Neuronal stem cell (in vitro differentiated cells): Measurements from ENCODE around the gene ODAD3.

Source experiments
- DNase-seq: peaks from one replicate; pipeline ENCODE4 v3.0.0-alpha.2; 2013; ENCODE audit warnings: low spot score
- H2AFZ ChIP-seq: one replicate; pipeline ENCODE4 v1.6.1; 2013; ENCODE audit warnings: mild to moderate bottlenecking, low read length, inconsistent platforms
- H2AK5ac ChIP-seq: 2 replicates; pipeline ENCODE4 v1.6.1; 2013; ENCODE audit warnings: low read depth, mild to moderate bottlenecking, inconsistent platforms, low read length, moderate library complexity, mixed read lengths
- H2BK120ac ChIP-seq: 2 replicates; pipeline ENCODE4 v1.6.1; 2013; ENCODE audit warnings: low read depth, mild to moderate bottlenecking, inconsistent platforms, low read length, moderate library complexity, mixed read lengths
- H2BK12ac ChIP-seq: one replicate; pipeline ENCODE4 v1.6.1; 2013; ENCODE audit warnings: low read length, inconsistent platforms
- H2BK15ac ChIP-seq: 2 replicates; pipeline ENCODE4 v1.6.1; 2013; ENCODE audit warnings: mild to moderate bottlenecking, low read length, inconsistent platforms, mixed read lengths
- H2BK5ac ChIP-seq: one replicate; pipeline ENCODE4 v1.6.1; 2013; ENCODE audit warnings: inconsistent platforms, mild to moderate bottlenecking, low read length, moderate library complexity
- H3K14ac ChIP-seq: one replicate; pipeline ENCODE4 v1.6.1; 2013; ENCODE audit warnings: low read length, inconsistent platforms
- H3K18ac ChIP-seq: 2 replicates; pipeline ENCODE4 v1.6.1; 2013; ENCODE audit warnings: low read length, inconsistent platforms
- H3K23ac ChIP-seq: 2 replicates; pipeline ENCODE4 v1.6.1; 2013; ENCODE audit warnings: low read depth, mild to moderate bottlenecking, mixed read lengths, low read length, inconsistent platforms; ENCODE audit not compliant: poor library complexity
- H3K27ac ChIP-seq: replicated peaks from 3 replicates; pipeline ENCODE4 v1.5.1; 2013; ENCODE audit warnings: low read length, inconsistent platforms
- H3K27me3 ChIP-seq, 3 experiments: 2 replicates each; pipeline ENCODE4 v1.6.1; 2013; ENCODE audit warnings: low read length in 3 of 3, mild to moderate bottlenecking in 2 of 3, inconsistent platforms in 1 of 3, low read depth in 1 of 3, mixed read lengths in 1 of 3, moderate library complexity in 1 of 3; ENCODE audit not compliant: control insufficient read depth in 3 of 3, insufficient read depth in 3 of 3
- H3K36me3 ChIP-seq, 2 donors: replicated peaks in 1 of 2; 2 replicates each; pipeline ENCODE4 v1.6.1; 2013; ENCODE audit warnings: low read length in 2 of 2; ENCODE audit not compliant: control insufficient read depth in 2 of 2, insufficient read depth in 2 of 2
- H3K4ac ChIP-seq: 2 replicates; pipeline ENCODE4 v1.6.1; 2013; ENCODE audit warnings: inconsistent platforms, mild to moderate bottlenecking, low read length, moderate library complexity
- H3K4me1 ChIP-seq, 2 donors: 1 replicate in 1 of 2; 2 replicates in 1 of 2; pipeline ENCODE4 v1.6.1; 2013; ENCODE audit warnings: low read length in 2 of 2, low read depth in 1 of 2; ENCODE audit not compliant: control insufficient read depth in 2 of 2, insufficient read depth in 1 of 2
- H3K4me2 ChIP-seq: one replicate; pipeline ENCODE4 v1.6.1; 2013; ENCODE audit warnings: mild to moderate bottlenecking, low read length, inconsistent platforms; ENCODE audit not compliant: insufficient read depth, poor library complexity, severe bottlenecking
- H3K4me3 ChIP-seq, 2 donors: 2 replicates each; pipeline ENCODE4 v1.5.1; 2013; ENCODE audit warnings: low read length in 2 of 2, mild to moderate bottlenecking in 2 of 2, inconsistent platforms in 1 of 2, moderate library complexity in 1 of 2
- H3K79me1 ChIP-seq: one replicate; pipeline ENCODE4 v1.6.1; 2013; ENCODE audit warnings: low read depth, mild to moderate bottlenecking, inconsistent platforms, low read length, moderate library complexity
- H3K9ac ChIP-seq: one replicate; pipeline ENCODE4 v1.6.1; 2013; ENCODE audit warnings: mild to moderate bottlenecking, low read depth, low read length, inconsistent platforms; ENCODE audit not compliant: poor library complexity
- H3K9me3 ChIP-seq, 2 donors: replicated peaks in 1 of 2; 2 replicates each; pipeline versions ENCODE3 to v1.6.1; 2013; ENCODE audit warnings: low read length in 2 of 2, mild to moderate bottlenecking in 2 of 2, inconsistent platforms in 1 of 2, low read depth in 1 of 2, mixed read lengths in 1 of 2, moderate library complexity in 1 of 2; ENCODE audit not compliant: control insufficient read depth in 2 of 2, insufficient read depth in 1 of 2
- H4K8ac ChIP-seq: one replicate; pipeline ENCODE4 v1.6.1; 2013; ENCODE audit warnings: low read depth, mild to moderate bottlenecking, inconsistent platforms, low read length, moderate library complexity
- H4K91ac ChIP-seq: one replicate; pipeline ENCODE4 v1.6.1; 2013; ENCODE audit warnings: low read length, low read depth, mild to moderate bottlenecking, inconsistent platforms; ENCODE audit not compliant: poor library complexity
- WGBS, 2 donors: extraction: QIAGEN DNeasy Blood & Tissue Kit; methylation state at CpG; one replicate each; pipeline ENCODE4 v1.1.7; 2013; ENCODE audit warnings: missing lambda C conversion rate in 2 of 2, mixed read lengths in 1 of 2; ENCODE audit not compliant: insufficient read length in 2 of 2, insufficient replicate concordance in 1 of 2; ENCODE audit errors: extremely low coverage in 2 of 2; 5-methylcytosine and 5-hydroxymethylcytosine counted together

ODAD3 gene

DNA sequence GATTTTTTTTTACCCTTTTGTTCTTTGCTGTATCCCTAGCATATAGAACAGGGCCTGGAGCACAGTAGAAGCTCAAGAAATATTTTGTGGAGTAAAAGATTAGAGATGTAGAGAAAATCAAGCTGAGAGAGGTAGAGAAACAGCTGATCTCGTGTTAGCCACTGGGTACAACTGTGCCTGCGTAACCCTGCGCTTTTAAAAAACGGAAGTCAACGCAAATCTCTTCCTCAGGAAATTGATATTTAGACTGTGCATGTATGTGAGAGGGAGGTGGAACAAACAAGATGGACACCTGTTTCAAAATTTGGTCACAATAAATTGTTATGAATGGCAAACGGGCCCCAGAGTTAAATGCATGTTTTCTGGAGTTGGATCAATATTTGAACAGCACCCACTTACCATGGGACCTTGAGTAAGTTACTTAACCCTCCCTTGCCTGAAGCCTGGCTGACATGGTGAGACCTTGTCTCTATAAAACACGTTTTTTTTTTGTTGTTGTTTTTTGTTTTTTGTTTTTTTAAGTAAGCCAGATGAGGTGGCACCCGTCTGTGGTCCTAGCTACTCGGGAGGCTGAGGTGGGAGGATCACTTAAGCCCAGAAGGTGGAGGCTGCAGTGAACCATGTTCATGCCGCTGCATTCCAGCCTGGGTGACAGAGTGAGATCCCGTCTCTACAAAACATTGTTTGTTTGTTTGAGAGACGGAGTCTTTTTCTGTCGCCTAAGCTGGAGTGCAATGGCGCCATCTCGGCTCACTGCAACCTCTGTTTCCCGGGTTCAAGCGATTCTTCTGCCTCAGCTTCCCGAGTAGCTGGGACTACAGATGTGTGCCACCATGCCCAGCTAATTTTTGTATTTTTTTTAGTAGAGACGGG lies 47.5 kb downstream of the ODAD3 start:
- H3K79me1 ChIP-seq = no peaks in the 10 kb centered on the region
- H3K4me3 ChIP-seq = no peak overlapping the region
- peaks cover 8 to 17% (median 8%) of the 10 kb centered on the region in 3 experiments for H3K27me3 ChIP-seq
- no CpG with 5 or more reads among the region's 19 CpGs for WGBS, 2 donors
- no peak overlapping the region for H3K27ac ChIP-seq
- H2BK5ac ChIP-seq = no peak overlapping the region
- DNase-seq = no peak
- no peak overlapping the region for H2BK15ac ChIP-seq
- H3K14ac ChIP-seq = no peak overlapping the region
- no peak overlapping the region for H2AK5ac ChIP-seq
- no peak overlapping the region for H4K91ac ChIP-seq
- no peak overlapping the region for H4K8ac ChIP-seq
- H3K4me2 ChIP-seq = no peak overlapping the region
- H3K9me3 ChIP-seq = peaks cover 3 to 4% of the 10 kb centered on the region in 2 donors
- H2BK120ac ChIP-seq = no peak overlapping the region
- no peak overlapping the region for H3K23ac ChIP-seq
- H2AFZ ChIP-seq = no peak overlapping the region
- no peak overlapping the region for H3K9ac ChIP-seq
- H3K18ac ChIP-seq = no peak overlapping the region
- no peak overlapping the region for H3K4ac ChIP-seq
- peaks cover 1 to 7% of the 10 kb centered on the region in 2 donors for H3K4me1 ChIP-seq
- no peaks in the 10 kb centered on the region for H3K36me3 ChIP-seq
- no peak overlapping the region for H2BK12ac ChIP-seq

DNA sequence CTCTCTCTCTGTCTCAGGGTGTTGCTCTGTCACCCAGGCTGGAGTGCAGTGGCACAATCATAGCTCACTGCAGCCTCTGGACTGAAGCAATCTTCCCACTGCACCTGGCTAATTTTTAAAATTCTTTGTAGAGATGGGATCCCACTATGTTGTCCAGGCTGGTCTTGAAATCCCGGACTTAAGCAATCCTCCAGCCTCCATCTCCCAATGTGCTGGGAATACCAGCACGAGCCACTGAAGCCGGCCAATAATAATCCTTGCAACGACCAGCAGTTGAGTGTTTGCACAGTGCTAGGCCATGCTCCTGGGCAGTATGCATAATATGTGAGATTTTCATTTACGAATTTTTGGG lies 50.2 kb downstream of the ODAD3 start:
- peaks cover 0 to 1% of the 10 kb centered on the region in 2 donors for H3K9me3 ChIP-seq
- H2AFZ ChIP-seq = no peak overlapping the region
- peaks cover 8 to 22% (median 8%) of the 10 kb centered on the region in 3 experiments for H3K27me3 ChIP-seq
- no peak overlapping the region for H3K4me3 ChIP-seq
- H2BK12ac ChIP-seq = no peak overlapping the region
- H3K79me1 ChIP-seq = no peaks in the 10 kb centered on the region
- H3K18ac ChIP-seq = no peak overlapping the region
- WGBS, 2 donors = no CpG with 5 or more reads among the region's 5 CpGs
- no peak overlapping the region for H3K4ac ChIP-seq
- peaks cover 6 to 11% of the 10 kb centered on the region in 2 donors for H3K4me1 ChIP-seq
- H3K9ac ChIP-seq = no peak overlapping the region
- no peak overlapping the region for H2BK15ac ChIP-seq
- no peak overlapping the region for H3K14ac ChIP-seq
- no peak overlapping the region for H4K91ac ChIP-seq
- H3K27ac ChIP-seq = no peak overlapping the region
- DNase-seq = no peak
- no peak overlapping the region for H2BK5ac ChIP-seq
- H2BK120ac ChIP-seq = no peak overlapping the region
- H3K23ac ChIP-seq = no peak overlapping the region
- H4K8ac ChIP-seq = no peak overlapping the region
- H2AK5ac ChIP-seq = no peak overlapping the region
- H3K4me2 ChIP-seq = no peak overlapping the region
- no peaks in the 10 kb centered on the region for H3K36me3 ChIP-seq

DNA sequence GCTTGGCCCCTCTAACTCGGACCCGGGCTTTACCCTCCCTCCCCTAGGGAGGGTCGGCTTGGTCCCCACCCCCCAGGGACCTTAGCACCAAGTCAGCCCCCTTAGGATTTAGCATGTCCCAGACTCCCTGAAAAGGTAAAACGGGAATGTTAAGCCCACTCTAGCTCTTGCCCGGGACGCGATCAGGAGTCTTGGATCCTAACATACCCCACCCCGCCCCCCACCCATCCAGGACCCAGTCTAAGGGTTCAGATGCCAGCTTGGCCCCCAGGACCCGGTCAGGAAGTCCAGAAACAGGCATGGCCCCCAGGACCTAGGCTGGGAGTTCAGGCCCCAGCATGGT lies 51.2 kb downstream of the ODAD3 start:
- Histone ChIP-seq H3K4me2 (peak overlapping the region; percentile 68), H3K27me3 (peaks cover 8 to 22% (median 8%) of the 10 kb centered on the region in 3 experiments), H2AK5ac (peak overlapping the region; percentile 81), H3K9me3 (peaks cover 0 to 1% of the 10 kb centered on the region in 2 donors), H4K91ac (no peak overlapping the region), H3K79me1 (no peaks in the 10 kb centered on the region), H3K23ac (peak overlapping the region; percentile 96), H2BK5ac (no peak overlapping the region), H4K8ac (no peak overlapping the region), H2AFZ (peak overlapping the region; percentile 86), H3K4me1 (peaks cover 6 to 11% of the 10 kb centered on the region in 2 donors), H3K4me3 (peak overlapping the region; percentile 42 to 66), H3K18ac (peak overlapping the region; percentile 70), H3K14ac (no peak overlapping the region), H3K4ac (no peak overlapping the region), H3K36me3 (no peaks in the 10 kb centered on the region), H2BK12ac (no peak overlapping the region), H3K9ac (peak overlapping the region; percentile 15), H2BK120ac (no peak overlapping the region), H2BK15ac (no peak overlapping the region), H3K27ac (no peak overlapping the region)
- WGBS, 2 donors = no CpG with 5 or more reads among the region's 9 CpGs
- DNase-seq = no peak

DNA sequence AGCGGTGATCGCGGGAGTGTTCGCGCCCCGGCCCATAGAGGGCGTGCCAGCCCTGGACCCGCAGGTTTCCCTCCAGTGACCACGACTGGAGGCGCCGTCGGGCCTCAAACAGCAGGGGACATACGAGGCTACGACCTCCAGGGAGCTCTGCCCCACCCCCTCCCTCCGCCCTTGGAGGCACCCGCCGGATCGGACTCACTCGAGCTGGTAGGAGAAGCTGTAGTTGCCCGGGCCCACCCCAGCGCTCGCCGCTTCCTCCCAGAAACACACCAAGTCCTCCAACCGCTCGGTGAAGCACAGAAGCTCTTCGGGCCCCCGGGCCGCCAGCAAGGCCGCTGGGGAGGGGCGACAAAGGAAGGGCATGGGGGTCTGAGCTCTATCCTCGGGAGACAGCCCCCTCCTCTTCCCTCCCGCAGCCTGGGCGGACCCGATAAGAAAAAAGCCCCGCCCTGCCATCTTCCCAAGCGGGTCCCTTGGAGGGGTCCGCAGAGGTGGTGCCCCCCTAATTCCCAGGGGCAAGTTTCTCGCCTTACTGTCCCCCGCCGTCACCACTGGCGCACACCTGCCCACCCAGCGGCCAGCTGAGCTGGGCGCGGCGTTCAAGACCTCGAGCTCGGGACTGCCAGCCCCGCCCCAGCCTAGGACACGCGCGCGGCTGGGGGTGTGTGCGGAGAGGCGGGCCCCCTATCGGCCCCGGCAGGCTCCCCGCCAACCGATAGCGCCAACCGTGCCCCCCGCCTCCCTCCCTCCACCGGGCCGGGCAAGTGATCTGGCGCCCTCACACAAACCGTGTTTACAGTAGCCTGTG lies 51.8 kb downstream of the ODAD3 start:
- peaks cover 8 to 11% of the 10 kb centered on the region in 2 donors for H3K4me1 ChIP-seq
- peak overlapping the region; percentile 26 for H2BK15ac ChIP-seq
- peak overlapping the region; percentile 76 for H3K18ac ChIP-seq
- peaks cover 3% of the 10 kb centered on the region for H3K79me1 ChIP-seq
- H3K23ac ChIP-seq = peak overlapping the region; percentile 96
- H2AK5ac ChIP-seq = peak overlapping the region; percentile 81
- peaks cover 8 to 22% (median 8%) of the 10 kb centered on the region in 3 experiments for H3K27me3 ChIP-seq
- H3K9me3 ChIP-seq = peaks cover 0 to 1% of the 10 kb centered on the region in 2 donors
- H2BK12ac ChIP-seq = no peak overlapping the region
- peak overlapping the region; percentile 42 to 61 for H3K4me3 ChIP-seq
- H3K14ac ChIP-seq = peak overlapping the region; percentile 21
- no CpG with 5 or more reads among the region's 65 CpGs for WGBS, 2 donors
- no peak for DNase-seq
- no peak overlapping the region for H4K91ac ChIP-seq
- no peak overlapping the region for H3K27ac ChIP-seq
- peak overlapping the region; percentile 68 for H3K4me2 ChIP-seq
- H3K36me3 ChIP-seq = peaks cover 0 to 3% of the 10 kb centered on the region in 2 donors
- H4K8ac ChIP-seq = peak overlapping the region; percentile 17
- H2BK5ac ChIP-seq = no peak overlapping the region
- peak overlapping the region; percentile 61 for H2BK120ac ChIP-seq
- peak overlapping the region; percentile 86 for H2AFZ ChIP-seq
- H3K9ac ChIP-seq = peak overlapping the region; percentile 60
- no peak overlapping the region for H3K4ac ChIP-seq
